ENCODE data around the gene TPP2. TPM values are rescaled to one million over a fixed set of nuclear protein-coding genes. Genes with fewer than 3 reads are reported as not detected.

TPP2 gene
- polyA plus RNA-seq, 1 donor (not counting 4 experiments of a cell fraction or from before 2014, with no cell fraction given), result 41.2 TPM

DNA sequence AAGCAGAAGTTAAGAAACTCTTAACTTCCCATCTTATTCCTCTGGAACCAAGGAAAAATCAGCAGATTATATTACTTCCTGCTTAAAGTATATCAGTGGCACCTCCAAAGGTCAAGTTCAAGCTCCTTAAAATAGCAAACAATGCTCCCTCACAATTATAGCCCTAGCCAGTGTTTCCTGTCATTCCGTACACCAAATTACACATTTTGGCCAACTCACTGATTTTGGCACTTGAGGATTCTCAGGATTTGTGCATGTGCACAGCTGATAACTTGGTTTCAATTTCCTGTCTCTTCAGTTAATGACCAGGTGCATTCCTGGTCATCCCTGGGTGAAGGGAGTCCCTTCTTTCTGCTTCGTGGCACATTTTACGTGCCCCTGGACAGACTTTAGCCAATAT lies 42.0 kb downstream of the TPP2 start:
- Histone ChIP-seq H3K4me1 (ENCODE audit: control insufficient read depth, extremely low read depth, insufficient read depth, low read length) (no peaks in the 10 kb centered on the region), H3K9me1 (ENCODE audit: control insufficient read depth, extremely low read depth, insufficient read depth, low read length) (no peaks in the 10 kb centered on the region), H3K27me3 (ENCODE audit: control insufficient read depth, extremely low read depth, insufficient read depth, low read length) (no peaks in the 10 kb centered on the region), H3K9ac (ENCODE audit: control insufficient read depth, extremely low read depth, insufficient read depth, low read length) (no peak overlapping the region), H3K4me3 (ENCODE audit: control insufficient read depth in 2 of 3, extremely low read depth in 1 of 3, insufficient read depth in 2 of 3, low read depth in 1 of 3, low read length in 3 of 3) (no peak overlapping the region), H3K4me2 (ENCODE audit: control insufficient read depth, extremely low read depth, insufficient read depth, low read depth, low read length) (no peak overlapping the region), H2AFZ (ENCODE audit: control insufficient read depth, low read length) (no peak overlapping the region), H3K9me3 (ENCODE audit: control insufficient read depth, low read depth, low read length) (no peaks in the 10 kb centered on the region), H3K36me3 (ENCODE audit: control insufficient read depth in 2 of 2, extremely low read depth in 1 of 2, insufficient read depth in 2 of 2, low read length in 2 of 2) (peaks cover 15 to 28% of the 10 kb centered on the region in 2 experiments), H3K27ac (ENCODE audit: control insufficient read depth, insufficient read depth, low read length) (no peak overlapping the region), H3K79me2 (ENCODE audit: control insufficient read depth, insufficient read depth, low read length) (no peaks in the 10 kb centered on the region), H4K20me1 (ENCODE audit: control insufficient read depth, extremely low read depth, insufficient read depth, low read length) (no peaks in the 10 kb centered on the region)
- FAIRE-seq (no peak), DNase-seq (ENCODE audit: low read depth, low spot score) (no peak)
- TF ChIP-seq, protein P1, sequence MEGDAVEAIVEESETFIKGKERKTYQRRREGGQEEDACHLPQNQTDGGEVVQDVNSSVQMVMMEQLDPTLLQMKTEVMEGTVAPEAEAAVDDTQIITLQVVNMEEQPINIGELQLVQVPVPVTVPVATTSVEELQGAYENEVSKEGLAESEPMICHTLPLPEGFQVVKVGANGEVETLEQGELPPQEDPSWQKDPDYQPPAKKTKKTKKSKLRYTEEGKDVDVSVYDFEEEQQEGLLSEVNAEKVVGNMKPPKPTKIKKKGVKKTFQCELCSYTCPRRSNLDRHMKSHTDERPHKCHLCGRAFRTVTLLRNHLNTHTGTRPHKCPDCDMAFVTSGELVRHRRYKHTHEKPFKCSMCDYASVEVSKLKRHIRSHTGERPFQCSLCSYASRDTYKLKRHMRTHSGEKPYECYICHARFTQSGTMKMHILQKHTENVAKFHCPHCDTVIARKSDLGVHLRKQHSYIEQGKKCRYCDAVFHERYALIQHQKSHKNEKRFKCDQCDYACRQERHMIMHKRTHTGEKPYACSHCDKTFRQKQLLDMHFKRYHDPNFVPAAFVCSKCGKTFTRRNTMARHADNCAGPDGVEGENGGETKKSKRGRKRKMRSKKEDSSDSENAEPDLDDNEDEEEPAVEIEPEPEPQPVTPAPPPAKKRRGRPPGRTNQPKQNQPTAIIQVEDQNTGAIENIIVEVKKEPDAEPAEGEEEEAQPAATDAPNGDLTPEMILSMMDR (optimal IDR thresholded peaks at IDR 0.05 in 1 of 3, IDR thresholded peaks at IDR 0.05 in 1 of 3, conservative IDR thresholded peaks at IDR 0.05 in 1 of 3; ENCODE audit: extremely low read depth in 1 of 3, insufficient read depth in 2 of 3, low read length in 3 of 3), result no peak
- TF ChIP-seq EZH2 (IDR thresholded peaks at IDR 0.05; ENCODE audit: low read length), result no peak
- dilution Hi-C loops (cut with MboI; ENCODE audit: extremely low pct_ligation_motif_present, low sequenced_read_pairs), result no loop called here

DNA sequence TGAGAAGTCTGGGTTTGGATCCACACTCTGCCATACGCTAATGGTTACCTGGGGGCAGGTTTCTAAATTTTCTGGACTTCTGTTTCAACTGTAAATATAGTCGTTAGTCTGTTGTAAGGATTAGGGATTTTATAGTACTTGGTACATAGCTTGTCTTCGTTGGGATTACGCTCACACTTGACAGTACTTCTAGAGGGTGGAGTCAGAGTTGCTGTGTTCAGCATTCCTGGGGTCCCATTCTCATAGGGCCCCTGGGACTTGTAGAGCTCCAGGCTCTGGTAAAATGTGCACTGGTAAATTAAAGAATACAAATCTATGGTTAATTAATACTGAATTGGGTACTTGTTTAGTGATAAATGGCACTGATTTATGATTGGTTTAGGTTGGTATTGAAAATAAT lies 45.2 kb downstream of the TPP2 start:
- no peak overlapping the region for H3K4me3 ChIP-seq (ENCODE audit: control insufficient read depth in 2 of 3, extremely low read depth in 1 of 3, insufficient read depth in 2 of 3, low read depth in 1 of 3, low read length in 3 of 3)
- no peak overlapping the region for H3K27ac ChIP-seq (ENCODE audit: control insufficient read depth, insufficient read depth, low read length)
- H3K36me3 ChIP-seq (ENCODE audit: control insufficient read depth in 2 of 2, extremely low read depth in 1 of 2, insufficient read depth in 2 of 2, low read length in 2 of 2), result peaks cover 16 to 18% of the 10 kb centered on the region in 2 experiments
- no peaks in the 10 kb centered on the region for H3K27me3 ChIP-seq (ENCODE audit: control insufficient read depth, extremely low read depth, insufficient read depth, low read length)
- no peak overlapping the region for H3K9ac ChIP-seq (ENCODE audit: control insufficient read depth, extremely low read depth, insufficient read depth, low read length)
- H3K9me3 ChIP-seq (ENCODE audit: control insufficient read depth, low read depth, low read length), result no peaks in the 10 kb centered on the region
- TF ChIP-seq EZH2 (IDR thresholded peaks at IDR 0.05; ENCODE audit: low read length), result no peak
- FAIRE-seq, result no peak
- DNase-seq (ENCODE audit: low read depth, low spot score), result no peak
- dilution Hi-C loops (cut with MboI; ENCODE audit: extremely low pct_ligation_motif_present, low sequenced_read_pairs), result no loop called here
- H3K4me1 ChIP-seq (ENCODE audit: control insufficient read depth, extremely low read depth, insufficient read depth, low read length), result no peaks in the 10 kb centered on the region
- H3K79me2 ChIP-seq (ENCODE audit: control insufficient read depth, insufficient read depth, low read length), result no peaks in the 10 kb centered on the region
- no peak overlapping the region for H2AFZ ChIP-seq (ENCODE audit: control insufficient read depth, low read length)
- no peaks in the 10 kb centered on the region for H3K9me1 ChIP-seq (ENCODE audit: control insufficient read depth, extremely low read depth, insufficient read depth, low read length)
- H3K4me2 ChIP-seq (ENCODE audit: control insufficient read depth, extremely low read depth, insufficient read depth, low read depth, low read length), result no peak overlapping the region
- no peaks in the 10 kb centered on the region for H4K20me1 ChIP-seq (ENCODE audit: control insufficient read depth, extremely low read depth, insufficient read depth, low read length)

DNA sequence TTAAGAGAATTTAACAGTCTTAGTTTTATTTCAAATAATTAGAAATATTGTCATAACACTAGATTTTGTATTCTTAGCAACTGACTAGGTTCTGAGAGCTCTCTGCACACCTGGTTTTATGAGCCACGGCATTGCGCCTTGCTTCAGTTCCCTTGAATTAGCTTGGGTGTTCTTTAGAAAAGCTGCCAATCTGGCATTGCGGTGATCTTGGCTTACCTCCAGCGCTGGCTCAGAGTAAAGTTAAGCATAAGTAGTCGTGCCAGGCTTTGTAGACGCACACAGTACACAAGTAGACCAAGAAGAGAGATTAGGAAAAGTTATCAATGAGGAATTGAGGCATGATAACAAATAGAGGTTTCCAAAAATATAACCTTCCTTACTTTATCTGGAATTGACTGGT lies 45.7 kb downstream of the TPP2 start:
- H3K4me3 ChIP-seq (ENCODE audit: control insufficient read depth in 2 of 3, extremely low read depth in 1 of 3, insufficient read depth in 2 of 3, low read depth in 1 of 3, low read length in 3 of 3), result no peak overlapping the region
- no peaks in the 10 kb centered on the region for H3K4me1 ChIP-seq (ENCODE audit: control insufficient read depth, extremely low read depth, insufficient read depth, low read length)
- H3K27ac ChIP-seq (ENCODE audit: control insufficient read depth, insufficient read depth, low read length), result no peak overlapping the region
- H3K9me3 ChIP-seq (ENCODE audit: control insufficient read depth, low read depth, low read length), result no peaks in the 10 kb centered on the region
- no peak overlapping the region for H3K9ac ChIP-seq (ENCODE audit: control insufficient read depth, extremely low read depth, insufficient read depth, low read length)
- dilution Hi-C loops (cut with MboI; ENCODE audit: extremely low pct_ligation_motif_present, low sequenced_read_pairs), result no loop called here
- H3K4me2 ChIP-seq (ENCODE audit: control insufficient read depth, extremely low read depth, insufficient read depth, low read depth, low read length), result no peak overlapping the region
- no peak for TF ChIP-seq EZH2 (IDR thresholded peaks at IDR 0.05; ENCODE audit: low read length)
- TF ChIP-seq, protein P1 (optimal IDR thresholded peaks at IDR 0.05 in 1 of 3, IDR thresholded peaks at IDR 0.05 in 1 of 3, conservative IDR thresholded peaks at IDR 0.05 in 1 of 3; ENCODE audit: extremely low read depth in 1 of 3, insufficient read depth in 2 of 3, low read length in 3 of 3), result no peak
- FAIRE-seq, result no peak
- H3K36me3 ChIP-seq (ENCODE audit: control insufficient read depth in 2 of 2, extremely low read depth in 1 of 2, insufficient read depth in 2 of 2, low read length in 2 of 2), result peaks cover 14 to 20% of the 10 kb centered on the region in 2 experiments
- no peak for DNase-seq (ENCODE audit: low read depth, low spot score)
- no peak overlapping the region for H2AFZ ChIP-seq (ENCODE audit: control insufficient read depth, low read length)
- no peaks in the 10 kb centered on the region for H4K20me1 ChIP-seq (ENCODE audit: control insufficient read depth, extremely low read depth, insufficient read depth, low read length)
- no peaks in the 10 kb centered on the region for H3K27me3 ChIP-seq (ENCODE audit: control insufficient read depth, extremely low read depth, insufficient read depth, low read length)
- H3K9me1 ChIP-seq (ENCODE audit: control insufficient read depth, extremely low read depth, insufficient read depth, low read length), result no peaks in the 10 kb centered on the region
- no peaks in the 10 kb centered on the region for H3K79me2 ChIP-seq (ENCODE audit: control insufficient read depth, insufficient read depth, low read length)
